ENCODE results near the gene SYCP2L. TPM values are rescaled to one million over a fixed set of nuclear protein-coding genes. Genes with fewer than 3 reads are reported as not detected.

Gene SYCP2L
- total and polyA plus RNA-seq, 2 of the 4 experiments (the other 2 are of a cell fraction): 0.05 TPM; not detected in 1

- no peak overlapping the region for H2AK9ac ChIP-seq (replicated peaks; ENCODE audit: low read depth, low read length, poor library complexity)
- intact Hi-C loops (cut with micrococcal nuclease) (no loop called here), dilution Hi-C loops (cut with HindIII; ENCODE audit: low sequenced_read_pairs, unreplicated experiment) (no loop called here), in situ Hi-C loops (cut with MboI; ENCODE audit: low sequenced_read_pairs) (no loop called here)
- no peak overlapping the region for H3K56ac ChIP-seq (ENCODE audit: extremely low read depth, insufficient read depth, low read length)
- H4K91ac ChIP-seq (ENCODE audit: insufficient read depth, low read depth, low read length): no peak overlapping the region
- no peak for ATAC-seq (ENCODE audit: low read depth)
- H2BK15ac ChIP-seq (ENCODE audit: low read depth, low read length): no peak overlapping the region
- ChIA-PET CTCF (interaction anchor here (0.6 to 0.7 kb wide), 2 partner anchors 476 to 871 kb away, joined by 3 read pairs; no protein-coding TSS in a partner anchor), POLR2A (ENCODE audit: unreplicated experiment) (no interaction called here)
- H2BK5ac ChIP-seq (ENCODE audit: low read depth, low read length, poor library complexity, severe bottlenecking): no peak overlapping the region
- no TSS peak for BruUV-seq (replicated peaks)
- H3K23ac ChIP-seq (ENCODE audit: low read depth, low read length): no peak overlapping the region
- DNase-seq: no peak
- H2AFZ ChIP-seq (replicated peaks; ENCODE audit: low read length, poor library complexity): no peak overlapping the region
- no peak overlapping the region for H4K8ac ChIP-seq (ENCODE audit: low read depth in 2 of 2, low read length in 2 of 2)
- no peak overlapping the region for H3K4me3 ChIP-seq (ENCODE audit: insufficient read depth, low read depth, low read length)
- H3K9ac ChIP-seq (ENCODE audit: low read depth, low read length): no peak overlapping the region
- 100% methylated on average over 2 of the region's 2 CpGs; no CpG with 5 or more reads in 1 of the 2 experiments for WGBS, 2 experiments (ENCODE audit: extremely low coverage in 2 of 2, insufficient read length in 1 of 2)
- no peak overlapping the region; the same call in 1 of the 2 replicates for H2BK20ac ChIP-seq (ENCODE audit: low read depth, low read length)
- no peaks in the 10 kb centered on the region for H3K36me3 ChIP-seq (ENCODE audit: control insufficient read depth, insufficient read depth, low read length)
- H3K79me1 ChIP-seq (ENCODE audit: low read depth in 1 of 2, low read length in 2 of 2): peaks cover 0 to 4% of the 10 kb centered on the region in 2 experiments; a peak in 1 of 4 replicates
- no peaks in the 10 kb centered on the region for H3K9me3 ChIP-seq (ENCODE audit: control insufficient read depth, insufficient read depth, low read length)
- no peak overlapping the region for H3K14ac ChIP-seq (replicated peaks; ENCODE audit: low read depth, low read length)
- no peak overlapping the region for H2BK120ac ChIP-seq (ENCODE audit: low read depth, low read length)
- H3K4me2 ChIP-seq (ENCODE audit: low read depth, low read length): no peak overlapping the region
- H4K5ac ChIP-seq (ENCODE audit: low read depth, low read length): no peak overlapping the region
- no peak overlapping the region for H3K18ac ChIP-seq (ENCODE audit: low read depth, low read length)
- H3K9me1 ChIP-seq (ENCODE audit: insufficient read depth, low read length): no peaks in the 10 kb centered on the region; the same call in 1 of the 2 replicates
- no peak overlapping the region for H3K27ac ChIP-seq (ENCODE audit: insufficient read depth, low read length)
- H3K4me1 ChIP-seq (ENCODE audit: control insufficient read depth, insufficient read depth, low read length): no peaks in the 10 kb centered on the region
- no peaks in the 10 kb centered on the region for H3K27me3 ChIP-seq (ENCODE audit: control insufficient read depth, insufficient read depth, low read length)
- H4K20me1 ChIP-seq (ENCODE audit: insufficient read depth, low read length): no peaks in the 10 kb centered on the region
- no peak overlapping the region for H3K4ac ChIP-seq (ENCODE audit: low read depth, low read length)
- TF ChIP-seq CEBPB (IDR thresholded peaks at IDR 0.05; ENCODE audit: low read depth, low read length) (peak; percentile 81), RCOR1 (IDR thresholded peaks at IDR 0.05; ENCODE audit: insufficient replicate concordance, low read length) (no peak)
- no peak overlapping the region for H2AK5ac ChIP-seq (ENCODE audit: low read depth, low read length)
Measured at GRCh38 chr6:11018225-11018624, 131.4 kb downstream of the SYCP2L start.

All from IMR-90 (cell line).